CMK (cell line): Measurements from ENCODE around the gene GPRASP3.
A peak's percentile ranks its signal among the peaks of the same experiment; 100 is the strongest.
"Not testable (repeated sequence)": the region's sequence is repeated elsewhere in the genome, so short reads cannot be mapped to it uniquely, and the experiment has no call there.

Experiments used
- DNase-seq: peaks from one replicate; pipeline ENCODE4 v3.0.0-alpha.2; 2010; ENCODE audit warnings: low read depth

The GPRASP3 gene, protein sequence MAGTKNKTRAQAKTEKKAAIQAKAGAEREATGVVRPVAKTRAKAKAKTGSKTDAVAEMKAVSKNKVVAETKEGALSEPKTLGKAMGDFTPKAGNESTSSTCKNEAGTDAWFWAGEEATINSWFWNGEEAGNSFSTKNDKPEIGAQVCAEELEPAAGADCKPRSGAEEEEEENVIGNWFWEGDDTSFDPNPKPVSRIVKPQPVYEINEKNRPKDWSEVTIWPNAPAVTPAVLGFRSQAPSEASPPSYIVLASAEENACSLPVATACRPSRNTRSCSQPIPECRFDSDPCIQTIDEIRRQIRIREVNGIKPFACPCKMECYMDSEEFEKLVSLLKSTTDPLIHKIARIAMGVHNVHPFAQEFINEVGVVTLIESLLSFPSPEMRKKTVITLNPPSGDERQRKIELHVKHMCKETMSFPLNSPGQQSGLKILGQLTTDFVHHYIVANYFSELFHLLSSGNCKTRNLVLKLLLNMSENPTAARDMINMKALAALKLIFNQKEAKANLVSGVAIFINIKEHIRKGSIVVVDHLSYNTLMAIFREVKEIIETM

DNA sequence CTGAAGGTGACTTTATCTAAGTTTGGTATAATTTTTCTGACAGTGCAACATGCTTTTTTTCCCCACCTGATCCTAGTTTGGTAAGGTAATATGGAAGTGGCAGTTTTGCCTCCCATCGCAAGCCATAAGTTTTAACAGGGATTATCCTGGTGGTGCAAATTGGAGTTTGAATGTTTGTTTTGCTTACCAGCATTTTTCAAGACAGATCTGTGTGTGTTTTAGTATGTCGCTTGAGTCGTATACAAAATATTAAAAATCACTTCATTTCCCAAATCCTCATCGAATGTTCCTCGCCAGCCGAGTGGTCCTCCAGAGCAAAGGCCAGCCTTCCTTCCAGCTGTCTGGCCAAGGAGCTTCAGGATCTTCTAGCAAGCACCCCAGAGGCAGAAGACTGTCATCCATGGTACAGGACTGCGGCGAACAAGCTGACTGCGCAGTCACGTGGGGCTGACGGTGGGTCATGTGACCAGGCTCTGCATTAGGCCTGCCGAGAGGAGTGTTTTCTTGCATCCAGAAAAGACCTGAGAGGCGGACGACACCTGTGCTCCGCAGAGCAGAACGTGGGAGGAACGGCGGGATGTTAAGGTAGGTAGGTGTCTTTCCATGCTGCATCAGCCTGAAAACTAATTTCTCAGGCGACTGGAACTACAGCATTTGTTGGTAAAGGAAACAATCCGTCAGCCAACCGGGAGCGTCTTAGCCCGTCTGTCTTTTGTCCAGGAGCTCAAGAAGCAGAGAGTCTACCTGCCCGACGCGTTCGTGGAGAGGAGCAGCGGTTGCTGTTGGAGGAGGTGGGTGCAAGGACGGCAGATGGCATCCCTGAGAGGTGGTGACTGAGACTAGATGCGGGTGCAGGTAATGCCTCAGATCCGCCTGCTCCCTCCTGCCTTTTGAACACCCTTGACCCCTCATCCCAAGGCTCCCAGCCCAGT lies at the start of gene GPRASP3:
TSS of gene GPRASP3 (plus strand) at position 507 of the 932 bp plus-strand sequence. CDS start 28,253 bp downstream, outside the sequence.
- peak; percentile 27 for DNase-seq

DNA sequence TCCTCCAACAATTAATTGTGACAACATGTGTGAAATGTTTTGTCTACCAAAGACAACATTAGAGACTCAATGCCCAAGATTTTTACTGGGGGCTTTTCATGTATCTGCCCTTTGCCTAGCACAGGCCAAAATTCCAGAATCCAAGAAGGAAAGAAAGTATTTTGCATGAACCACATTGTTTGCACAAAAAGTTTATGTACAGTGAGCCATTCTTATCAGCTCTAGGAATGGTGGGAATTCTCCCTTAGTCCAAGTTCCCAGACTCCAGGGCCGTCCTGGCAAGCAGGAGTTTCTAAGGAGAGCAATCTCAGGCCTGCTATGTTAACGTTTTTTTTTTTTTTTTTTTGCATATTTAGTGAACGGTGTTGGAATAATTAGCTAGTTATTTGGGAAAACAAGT lies 47.7 kb upstream of the GPRASP3 start:
- no peak for DNase-seq

DNA sequence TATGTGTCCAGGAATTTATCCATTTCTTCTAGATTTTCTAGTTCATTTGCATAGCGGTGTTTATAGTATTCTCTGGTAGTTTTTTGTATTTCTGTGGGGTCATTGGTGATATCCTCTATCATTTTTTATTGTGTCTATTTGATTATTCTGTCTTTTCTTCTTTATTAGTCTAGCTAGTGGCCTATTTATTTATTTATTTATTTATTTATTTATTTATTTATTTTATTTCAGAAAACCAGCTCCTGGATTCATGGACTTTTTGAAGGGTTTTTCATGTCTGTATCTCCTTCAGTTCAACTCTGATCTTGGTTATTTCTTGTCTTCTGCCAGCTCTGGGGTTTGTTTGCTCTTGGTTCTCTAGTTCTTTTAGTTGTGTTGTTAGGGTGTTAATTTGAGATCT lies 43.1 kb upstream of the GPRASP3 start:
- not testable (repeated sequence) for DNase-seq

DNA sequence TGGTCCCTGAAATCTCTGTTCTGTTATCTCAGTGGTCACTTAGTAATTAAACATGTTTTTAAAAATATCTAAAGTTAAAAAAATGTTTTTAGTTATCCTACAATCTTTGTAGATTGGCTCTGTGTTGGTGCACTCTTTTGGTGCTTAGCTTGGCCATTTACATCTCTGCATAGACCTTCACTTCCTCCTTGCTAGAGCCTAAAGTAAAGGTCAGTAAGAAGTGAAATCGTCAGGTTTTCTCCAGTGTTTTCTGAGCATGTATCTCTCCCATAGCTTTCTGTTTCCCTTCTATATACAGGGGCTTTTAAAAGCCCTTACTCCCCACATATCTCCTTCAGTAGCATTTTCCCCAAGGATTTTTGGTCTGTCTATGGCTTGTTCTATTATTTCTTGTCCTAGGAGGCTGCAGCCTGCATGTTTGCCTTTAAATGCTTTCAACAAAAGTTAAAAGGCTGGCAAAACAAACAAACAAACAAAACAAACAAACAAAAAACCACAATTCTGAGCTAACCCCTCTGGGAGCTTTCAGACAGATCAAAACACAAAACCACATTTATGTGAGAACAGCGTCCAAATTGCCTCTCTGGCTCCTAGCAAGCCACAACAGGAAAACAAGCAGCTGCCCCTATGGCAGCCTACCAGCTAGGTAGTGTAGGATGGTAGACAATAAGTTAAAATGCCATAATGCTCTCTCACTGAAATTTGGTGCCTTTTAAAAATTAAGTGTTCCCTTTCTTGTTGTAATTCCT lies 35.6 kb upstream of the GPRASP3 start:
- no peak for DNase-seq

DNA sequence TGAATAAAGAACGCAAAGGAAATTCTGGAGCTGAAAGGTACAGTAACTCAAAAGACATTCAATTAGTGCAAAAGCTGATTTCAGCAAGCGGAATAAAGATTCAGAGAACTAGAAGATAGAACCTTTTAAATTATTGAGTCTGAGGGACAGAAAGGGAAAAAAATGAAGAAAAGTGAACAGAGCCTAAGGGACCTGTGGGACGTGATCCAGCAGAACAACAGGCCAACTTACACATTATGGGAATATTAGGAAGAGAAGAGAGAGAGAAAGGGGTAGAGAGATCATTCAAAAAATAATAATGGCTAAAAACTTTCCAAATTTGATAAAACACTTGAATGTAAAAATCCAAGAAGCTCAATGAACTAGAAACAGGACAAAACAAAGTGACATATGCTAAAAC lies 25.8 kb upstream of the GPRASP3 start:
- no peak for DNase-seq

DNA sequence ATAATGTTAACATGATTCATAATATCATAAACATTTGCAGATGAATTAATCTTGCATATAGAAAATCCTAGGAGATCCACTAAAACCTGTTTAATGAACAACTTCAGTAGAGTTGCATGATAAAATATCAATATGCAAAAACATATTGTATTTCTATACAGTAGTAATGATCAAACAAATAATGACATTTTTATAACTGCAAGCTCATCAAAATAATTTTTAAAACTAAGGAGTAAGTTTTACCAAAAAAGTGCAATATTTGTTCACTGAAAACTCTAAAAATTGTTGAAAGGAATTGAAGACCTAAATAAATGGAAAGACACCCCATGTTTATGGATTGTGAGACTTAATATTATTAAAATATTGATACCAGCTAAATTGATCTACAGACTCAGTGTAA lies 24.2 kb upstream of the GPRASP3 start:
- no peak for DNase-seq

DNA sequence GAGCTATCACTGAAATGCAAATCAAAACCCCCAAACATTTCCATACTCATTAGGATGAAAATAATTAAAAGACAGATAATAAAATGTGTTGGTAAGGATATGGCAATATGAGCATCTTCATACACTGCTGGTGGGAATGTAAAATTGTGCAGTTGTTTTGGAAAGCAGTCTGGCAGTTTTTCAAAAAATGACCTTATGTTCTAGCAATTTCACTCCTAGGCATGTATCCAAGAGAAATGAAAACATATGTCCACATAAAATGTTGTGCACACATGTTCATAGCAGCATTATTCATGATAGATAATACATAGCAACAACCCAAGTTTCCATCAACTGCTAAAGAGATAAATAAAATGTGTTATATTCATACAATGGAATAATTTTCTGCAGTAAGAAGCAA lies 23.0 kb upstream of the GPRASP3 start:
- DNase-seq: no peak

DNA sequence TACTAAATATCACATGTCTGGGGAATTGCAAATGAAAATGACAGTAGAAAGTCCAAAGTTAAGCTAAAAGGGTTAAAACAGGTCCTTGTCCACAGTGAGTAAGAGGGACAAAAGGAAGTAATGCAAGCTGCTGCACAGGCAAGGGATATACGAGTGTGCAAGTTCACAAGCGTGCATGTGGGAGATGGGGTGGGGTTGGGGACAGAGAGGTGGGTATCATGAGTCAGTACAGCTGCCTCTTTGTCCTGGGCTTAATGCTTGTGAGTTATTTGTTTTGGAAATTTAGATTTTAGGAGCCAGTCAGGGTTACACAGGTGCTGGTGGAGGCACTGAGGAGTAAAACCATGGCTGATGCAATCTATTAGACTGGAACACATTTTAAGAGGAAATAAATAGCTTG lies 11.6 kb upstream of the GPRASP3 start:
- no peak for DNase-seq

DNA sequence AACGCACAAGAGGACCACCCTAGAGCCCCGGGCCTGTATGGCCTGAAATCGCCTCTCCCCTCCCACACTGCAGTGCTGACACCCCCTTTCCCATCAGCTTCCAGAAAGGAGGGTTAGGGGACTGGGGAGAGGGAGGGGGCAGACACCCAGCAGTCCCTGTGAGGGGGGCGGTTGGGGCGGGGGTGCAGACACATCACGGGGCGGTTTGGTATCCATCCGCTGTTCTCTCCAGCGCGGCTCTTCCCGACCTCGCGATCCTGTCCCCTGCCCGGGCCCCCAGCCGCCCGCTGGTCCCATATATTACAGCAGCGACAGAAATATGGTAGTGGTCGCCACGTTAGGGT lies 8.7 kb upstream of the GPRASP3 start:
- no peak for DNase-seq

DNA sequence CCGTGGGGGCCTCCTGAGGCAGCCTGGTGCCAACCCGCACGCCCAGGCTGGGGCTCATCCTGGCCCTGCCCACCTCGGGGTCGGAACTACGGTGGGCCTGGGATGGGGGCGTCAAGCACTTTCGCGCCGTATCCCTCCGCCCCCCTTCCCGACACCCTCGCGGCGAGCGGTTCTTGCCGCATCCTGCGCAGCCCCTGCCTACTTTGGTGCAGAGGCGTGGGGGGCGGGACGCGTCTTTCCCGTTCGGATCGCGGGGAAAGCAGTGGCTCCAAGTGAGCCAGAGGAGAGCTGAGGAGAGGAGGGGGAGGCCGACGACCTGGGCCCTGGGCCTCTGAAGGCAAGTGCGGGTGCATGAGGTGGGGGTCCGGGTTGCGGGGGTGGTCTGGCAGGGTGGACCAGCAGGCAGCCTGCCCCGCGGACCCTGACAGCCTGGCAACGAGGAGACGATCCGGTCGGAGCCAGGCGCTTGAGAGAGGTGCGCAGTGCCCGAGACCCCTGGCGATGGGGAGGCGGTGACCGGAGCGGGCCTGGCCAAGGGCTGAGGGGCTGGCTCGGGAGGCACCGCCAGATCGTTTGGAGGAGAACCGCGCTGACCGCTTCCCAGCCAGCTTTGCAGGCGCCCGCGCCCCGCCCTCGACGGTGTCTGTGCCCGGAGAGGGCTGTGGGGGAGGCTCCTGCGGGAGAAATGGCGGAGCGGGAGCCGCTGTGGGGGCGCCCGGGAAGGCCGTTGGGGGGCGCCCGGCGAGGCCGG lies 8.2 kb upstream of the GPRASP3 start, which contains the start of gene GPRASP2:
TSS of gene GPRASP2 (plus strand) at position 233 of the 751 bp plus-strand sequence. CDS start 2,422 bp downstream, outside the sequence.
- no peak for DNase-seq

DNA sequence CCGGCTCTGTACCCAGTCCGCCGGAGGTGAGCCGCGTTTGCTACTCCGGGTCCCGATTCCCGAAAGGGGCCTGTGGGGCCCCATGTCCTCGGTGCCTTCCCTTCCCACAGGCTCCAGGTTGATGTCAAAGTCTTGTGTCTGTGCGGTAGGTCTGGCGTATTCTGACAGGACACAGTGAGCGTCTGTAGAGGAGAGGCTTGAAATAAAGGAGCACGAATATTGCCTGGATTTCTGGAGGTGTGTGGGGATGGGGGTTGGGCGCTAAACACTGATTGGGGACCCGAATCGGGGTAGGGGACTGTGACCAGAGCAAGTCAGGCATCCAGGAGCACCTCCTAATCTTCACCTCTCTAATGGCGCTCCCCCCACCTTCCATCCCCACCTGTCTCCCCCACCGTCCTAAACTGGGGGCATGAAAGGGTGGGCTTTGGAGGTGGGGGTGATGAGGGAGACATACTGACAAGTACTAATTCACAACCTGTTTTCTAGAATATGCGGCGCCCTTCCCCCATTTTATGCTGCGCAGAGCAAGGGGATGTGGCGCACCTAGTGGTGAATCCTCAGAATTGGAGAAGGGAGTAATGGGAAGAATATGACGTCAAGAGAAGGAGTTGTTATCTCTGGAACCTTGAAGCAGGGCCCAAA lies 7.4 kb upstream of the GPRASP3 start:
- no peak for DNase-seq

DNA sequence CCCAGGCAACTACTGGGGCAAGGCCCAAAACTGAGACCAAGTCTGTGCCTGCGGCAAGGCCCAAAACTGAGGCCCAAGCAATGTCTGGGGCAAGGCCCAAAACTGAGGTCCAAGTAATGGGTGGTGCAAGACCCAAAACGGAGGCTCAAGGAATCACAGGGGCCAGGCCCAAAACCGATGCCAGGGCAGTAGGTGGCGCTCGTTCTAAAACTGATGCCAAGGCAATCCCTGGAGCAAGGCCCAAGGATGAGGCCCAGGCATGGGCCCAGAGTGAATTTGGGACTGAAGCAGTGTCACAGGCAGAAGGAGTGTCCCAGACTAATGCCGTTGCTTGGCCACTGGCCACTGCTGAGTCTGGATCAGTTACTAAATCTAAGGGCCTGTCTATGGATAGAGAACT lies 5.5 kb upstream of the GPRASP3 start:
- DNase-seq: no peak

DNA sequence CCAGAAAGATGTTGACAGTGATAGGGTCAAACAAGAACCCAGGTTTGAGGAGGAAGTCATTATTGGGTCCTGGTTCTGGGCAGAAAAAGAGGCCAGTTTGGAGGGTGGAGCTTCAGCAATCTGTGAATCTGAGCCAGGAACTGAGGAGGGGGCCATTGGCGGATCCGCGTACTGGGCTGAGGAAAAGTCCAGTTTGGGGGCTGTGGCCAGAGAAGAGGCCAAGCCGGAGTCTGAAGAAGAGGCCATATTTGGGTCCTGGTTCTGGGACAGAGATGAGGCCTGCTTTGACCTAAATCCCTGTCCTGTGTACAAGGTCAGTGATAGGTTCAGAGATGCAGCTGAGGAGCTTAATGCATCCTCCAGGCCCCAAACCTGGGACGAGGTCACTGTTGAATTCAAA lies 4.6 kb upstream of the GPRASP3 start:
- no peak for DNase-seq

DNA sequence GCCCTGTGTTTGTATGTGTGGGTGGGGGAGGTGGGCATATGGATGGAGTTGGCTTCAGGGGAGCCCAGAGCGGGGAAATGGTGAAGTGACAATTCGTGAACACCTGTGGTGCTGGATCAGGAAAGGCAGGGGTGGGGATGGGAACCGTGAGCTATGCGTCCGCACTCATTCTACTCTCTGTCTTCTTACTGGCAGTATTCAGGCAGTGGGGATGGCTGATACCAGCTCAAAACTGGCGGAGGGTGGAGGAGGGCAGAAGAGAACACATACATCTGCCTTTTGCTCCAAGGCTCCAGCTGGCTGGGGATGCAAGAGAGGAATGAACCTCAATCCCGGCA lies 595 bp downstream of the GPRASP3 start:
- not testable (repeated sequence) for DNase-seq

DNA sequence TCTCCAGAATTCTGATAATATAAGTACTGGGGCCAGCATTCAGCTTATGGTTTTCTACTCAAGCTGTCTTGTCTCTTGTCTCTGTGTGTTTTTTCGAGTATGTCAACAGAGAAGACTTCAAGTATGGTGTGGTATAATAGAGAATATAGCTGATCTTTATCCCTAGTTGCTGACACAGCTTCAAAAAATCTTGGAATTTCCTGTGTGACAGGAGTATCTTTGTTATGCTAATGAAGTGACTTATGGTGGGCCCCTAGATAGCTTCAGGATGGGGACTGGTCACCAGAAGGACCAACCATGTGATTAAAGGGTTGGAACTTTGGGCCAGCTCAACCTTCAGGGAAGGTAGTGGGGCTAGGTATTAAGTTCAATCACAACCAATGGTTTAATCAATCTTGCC lies 2.9 kb downstream of the GPRASP3 start:
- no peak for DNase-seq

DNA sequence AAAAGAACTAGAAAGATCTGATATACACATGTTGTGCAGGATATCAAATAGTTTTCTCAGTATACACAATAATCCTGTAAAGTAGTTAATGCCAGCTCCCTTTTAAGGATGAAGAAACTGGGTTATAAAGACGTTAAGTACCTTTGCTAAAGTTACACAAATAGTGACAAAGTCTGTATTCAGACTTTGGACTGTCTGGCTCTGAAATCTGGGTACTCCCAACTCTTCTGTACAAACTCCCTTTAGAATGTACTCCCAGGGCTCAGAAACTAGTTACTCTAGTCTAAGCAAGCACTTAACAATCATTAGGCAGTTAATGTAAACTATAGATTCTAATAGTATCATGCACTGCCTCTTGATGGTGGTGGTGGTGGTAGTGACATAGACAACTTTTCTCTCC lies 7.2 kb downstream of the GPRASP3 start:
- DNase-seq: no peak

DNA sequence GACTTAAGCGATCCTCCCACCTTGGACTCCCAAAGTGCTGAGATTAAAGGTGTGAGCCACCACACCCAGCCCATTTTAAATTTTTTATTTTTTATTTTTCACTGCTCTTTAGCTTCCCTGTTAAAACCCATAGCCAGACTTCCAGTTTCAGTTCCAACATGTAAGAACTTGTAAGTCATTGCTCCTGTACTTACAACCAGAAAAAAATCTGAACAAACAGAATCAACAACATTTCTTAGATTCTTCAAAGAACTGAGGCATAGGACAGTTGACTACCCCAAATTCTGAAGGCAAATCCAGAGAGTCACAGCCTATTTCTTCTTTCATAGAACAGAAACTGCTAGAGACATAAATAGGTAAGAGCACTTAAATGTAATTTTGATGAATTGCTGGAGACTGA lies 8.1 kb downstream of the GPRASP3 start:
- DNase-seq: no peak

DNA sequence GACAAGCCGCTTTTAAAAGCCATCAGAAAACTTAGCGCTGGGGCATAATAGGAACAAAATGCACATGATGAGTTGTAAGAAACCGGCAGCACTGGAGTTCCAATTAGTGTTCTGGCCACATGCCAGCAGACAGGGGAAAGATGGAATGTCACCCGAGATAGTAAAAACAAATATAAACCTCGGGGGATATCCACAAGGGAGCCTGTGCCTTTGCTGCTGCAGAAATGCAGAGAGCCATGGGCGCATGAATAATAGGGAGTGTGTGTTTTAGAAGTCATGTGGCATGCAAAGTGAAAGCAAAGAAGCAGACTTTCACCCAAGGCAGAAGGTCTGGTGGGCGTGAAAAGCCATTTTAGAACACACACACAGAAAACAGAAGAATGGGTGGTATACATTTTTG lies 19.1 kb downstream of the GPRASP3 start:
- no peak for DNase-seq

DNA sequence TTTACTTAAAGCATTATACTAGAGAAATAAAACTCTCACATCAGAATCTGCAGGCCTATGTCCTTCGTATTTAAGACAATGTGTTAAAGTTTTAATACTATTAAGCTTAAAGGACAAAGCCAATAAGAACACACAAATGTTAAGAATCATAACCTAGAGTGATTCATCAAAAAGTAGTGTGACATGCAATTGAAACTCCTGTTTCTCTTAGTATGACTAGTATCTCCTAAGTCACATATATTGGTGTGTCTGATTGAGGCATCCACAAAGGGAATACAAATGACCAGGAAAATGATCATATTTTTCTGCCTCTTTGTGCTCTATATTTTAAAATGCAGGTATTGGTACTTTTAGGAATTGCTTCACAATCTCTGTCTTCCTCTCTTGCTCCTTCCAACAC lies 23.8 kb downstream of the GPRASP3 start:
- no peak for DNase-seq

DNA sequence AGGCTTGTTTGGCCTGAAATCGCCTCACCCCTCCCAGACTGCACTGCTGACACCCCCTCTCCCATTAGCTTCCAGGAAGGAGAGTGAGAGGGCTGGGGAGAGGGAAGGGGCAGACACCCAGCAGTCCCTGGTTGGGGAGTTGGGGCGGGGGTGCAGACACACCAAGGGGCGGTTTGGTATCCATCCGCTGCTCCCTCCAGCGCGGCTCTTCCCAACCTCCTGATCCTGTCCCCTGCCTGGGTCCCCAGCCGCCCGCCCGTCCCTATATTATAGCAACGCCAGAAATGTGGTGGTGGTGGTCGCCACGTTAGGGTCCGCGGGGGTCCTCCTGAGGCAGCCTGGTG lies 24.9 kb downstream of the GPRASP3 start:
- DNase-seq: no peak
